Hepatocyte (in vitro differentiated cells): ENCODE results near the gene SLX4IP. TPM values are rescaled to one million over a fixed set of nuclear protein-coding genes. Genes with fewer than 3 reads are reported as not detected.
A peak's percentile ranks its signal among the peaks of the same experiment; 100 is the strongest.

Experiments
- DNase-seq: peaks from one replicate; pipeline ENCODE4 v3.0.0-alpha.2; 2016; ENCODE audit warnings: low spot score
- H2AFZ ChIP-seq: fragments of 200-600 bp; sonication (generic); 2 replicates; pipeline ENCODE4 v1.6.0; 2016; ENCODE audit warnings: antibody characterized with exemption, mild to moderate bottlenecking
- H3K27ac ChIP-seq: fragments of 200-600 bp; sonication (generic); 2 replicates; pipeline ENCODE4 v1.5.1; 2016; ENCODE audit warnings: mild to moderate bottlenecking
- H3K27me3 ChIP-seq: fragments of 200-600 bp; sonication (generic); 2 replicates; pipeline ENCODE4 v1.6.1; 2016
- H3K36me3 ChIP-seq: fragments of 200-600 bp; sonication (generic); replicated peaks from 2 replicates; pipeline ENCODE4 v1.5.1; 2016; ENCODE audit warnings: low read depth; ENCODE audit not compliant: insufficient read depth
- H3K4me1 ChIP-seq: fragments of 200-600 bp; sonication (generic); 2 replicates; pipeline ENCODE4 v1.5.1; 2016; ENCODE audit warnings: mild to moderate bottlenecking, moderate library complexity; ENCODE audit not compliant: insufficient read depth
- H3K4me2 ChIP-seq: fragments of 200-600 bp; sonication (generic); 2 replicates; pipeline ENCODE4 v1.6.0; 2016
- H3K4me3 ChIP-seq: fragments of 200-600 bp; sonication (generic); 2 replicates; pipeline ENCODE4 v1.5.1; 2016; ENCODE audit warnings: mild to moderate bottlenecking
- H3K79me2 ChIP-seq: fragments of 200-600 bp; sonication (generic); 2 replicates; pipeline ENCODE4 v1.6.0; 2017; ENCODE audit warnings: mild to moderate bottlenecking
- H3K9me2 ChIP-seq: fragments of 200-600 bp; sonication (generic); replicated peaks from 2 replicates; pipeline ENCODE4 v1.6.0; 2017; ENCODE audit warnings: mild to moderate bottlenecking; ENCODE audit not compliant: insufficient read depth
- H3K9me3 ChIP-seq: fragments of 200-600 bp; sonication (generic); 2 replicates; pipeline ENCODE4 v1.5.1; 2016; ENCODE audit warnings: low read depth, mild to moderate bottlenecking
- H4K20me1 ChIP-seq: fragments of 200-600 bp; sonication (generic); 2 replicates; pipeline ENCODE4 v1.6.0; 2016; ENCODE audit warnings: mild to moderate bottlenecking; ENCODE audit not compliant: insufficient read depth, poor library complexity, severe bottlenecking
- EZH2 ChIP-seq: fragments of 200-600 bp; sonication (generic); IDR thresholded peaks from 2 replicates; pipeline ENCODE4 v1.6.1; 2016; ENCODE audit warnings: antibody characterized with exemption, mild to moderate bottlenecking, borderline replicate concordance
- EZH2phosphoT487 ChIP-seq: fragments of 200-600 bp; sonication (generic); IDR thresholded peaks from one replicate; pipeline ENCODE4 v1.6.1; 2018; ENCODE audit warnings: antibody characterized with exemption, mild to moderate bottlenecking, low read depth, moderate library complexity; ENCODE audit not compliant: unreplicated experiment, severe bottlenecking
- WGBS: methylation state at CpG from one replicate; pipeline ENCODE4 v1.1.6; 2016; ENCODE audit warnings: low lambda C conversion rate; ENCODE audit errors: missing lambda C conversion rate; 5-methylcytosine and 5-hydroxymethylcytosine counted together
- polyA plus RNA-seq: library from polyadenylated mRNA; unstranded; fragments of >200 nt; fragmentation: Nextera tagmentation; extraction: Ambion mirVana; gene quantifications from 2 replicates; pipeline ENCODE4 v1.2.1, GENCODE V29; 2016
- total RNA-seq: library from RNA; depleted of rRNA; stranded (reverse); fragments of >200 nt; gene quantifications from 2 replicates; pipeline ENCODE4 v1.2.3, GENCODE V29; 2014
- TF ChIP-seq, protein P1 (sequence below): fragments of 200-600 bp; sonication (generic); IDR thresholded peaks from 2 replicates; pipeline ENCODE4 v1.5.1; 2016; ENCODE audit warnings: antibody characterized with exemption, mild to moderate bottlenecking; ENCODE audit not compliant: poor library complexity

The SLX4IP gene
- total and polyA plus RNA-seq, 2 experiments from 2014 or later, result 2.9 to 5.7 TPM

GRCh38 chr20:10670501-10671220 lies 235.6 kb downstream of the SLX4IP start:
- no peak overlapping the region for H2AFZ ChIP-seq
- H3K27ac ChIP-seq, result peak overlapping the region; percentile 100
- TF ChIP-seq, protein P1, sequence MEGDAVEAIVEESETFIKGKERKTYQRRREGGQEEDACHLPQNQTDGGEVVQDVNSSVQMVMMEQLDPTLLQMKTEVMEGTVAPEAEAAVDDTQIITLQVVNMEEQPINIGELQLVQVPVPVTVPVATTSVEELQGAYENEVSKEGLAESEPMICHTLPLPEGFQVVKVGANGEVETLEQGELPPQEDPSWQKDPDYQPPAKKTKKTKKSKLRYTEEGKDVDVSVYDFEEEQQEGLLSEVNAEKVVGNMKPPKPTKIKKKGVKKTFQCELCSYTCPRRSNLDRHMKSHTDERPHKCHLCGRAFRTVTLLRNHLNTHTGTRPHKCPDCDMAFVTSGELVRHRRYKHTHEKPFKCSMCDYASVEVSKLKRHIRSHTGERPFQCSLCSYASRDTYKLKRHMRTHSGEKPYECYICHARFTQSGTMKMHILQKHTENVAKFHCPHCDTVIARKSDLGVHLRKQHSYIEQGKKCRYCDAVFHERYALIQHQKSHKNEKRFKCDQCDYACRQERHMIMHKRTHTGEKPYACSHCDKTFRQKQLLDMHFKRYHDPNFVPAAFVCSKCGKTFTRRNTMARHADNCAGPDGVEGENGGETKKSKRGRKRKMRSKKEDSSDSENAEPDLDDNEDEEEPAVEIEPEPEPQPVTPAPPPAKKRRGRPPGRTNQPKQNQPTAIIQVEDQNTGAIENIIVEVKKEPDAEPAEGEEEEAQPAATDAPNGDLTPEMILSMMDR, result no peak
- TF ChIP-seq EZH2, result no peak
- TF ChIP-seq EZH2phosphoT487, result no peak
- no peaks in the 10 kb centered on the region for H3K9me2 ChIP-seq
- no peaks in the 10 kb centered on the region for H3K27me3 ChIP-seq
- H3K9me3 ChIP-seq, result no peaks in the 10 kb centered on the region
- no peaks in the 10 kb centered on the region for H3K36me3 ChIP-seq
- H3K4me1 ChIP-seq, result peaks cover 29% of the 10 kb centered on the region
- no peak for DNase-seq
- H3K4me3 ChIP-seq, result peak overlapping the region; percentile 51
- peaks cover 27% of the 10 kb centered on the region for H4K20me1 ChIP-seq
- H3K79me2 ChIP-seq, result peaks cover 76% of the 10 kb centered on the region
- 45% methylated on average over 18 of the region's 18 CpGs for WGBS
- peak overlapping the region; percentile 95 for H3K4me2 ChIP-seq

DNA sequence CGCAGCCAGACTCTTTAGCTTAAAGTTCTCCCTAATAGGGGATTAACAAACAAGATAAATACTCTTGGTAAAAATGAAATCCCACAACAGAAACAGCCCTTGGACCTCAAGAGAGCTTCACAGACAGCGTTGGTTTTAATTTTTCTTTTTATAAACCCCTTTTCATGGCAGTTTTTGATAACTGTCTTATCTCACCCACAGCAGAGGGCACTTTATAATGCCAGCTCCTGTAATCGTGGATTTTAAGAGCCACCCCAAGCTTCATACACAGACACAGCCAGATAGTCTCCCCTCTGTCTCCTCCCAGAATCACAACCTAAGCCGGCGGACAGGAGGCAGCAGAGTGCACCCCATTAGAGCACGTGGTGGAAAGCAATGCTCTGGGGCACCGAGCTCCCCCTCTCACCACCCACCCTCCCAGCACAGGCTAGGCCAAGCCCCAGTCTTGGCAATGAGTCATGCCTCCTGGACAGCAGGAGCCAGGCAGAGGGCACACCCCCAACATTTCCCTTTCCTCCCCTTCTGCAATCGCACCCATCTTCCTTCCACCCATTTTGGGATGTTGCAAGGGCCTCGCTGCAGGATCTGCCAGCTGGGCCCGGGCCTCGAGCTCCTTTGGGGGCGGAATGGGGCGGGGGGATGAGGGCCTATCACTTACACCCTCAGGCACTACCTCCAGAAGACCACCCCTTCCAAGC lies 236.3 kb downstream of the SLX4IP start:
- 5% methylated on average over 13 of the region's 13 CpGs for WGBS
- DNase-seq, result peak; percentile 93
- Histone ChIP-seq H3K4me2 (peak overlapping the region; percentile 95), H3K36me3 (no peaks in the 10 kb centered on the region), H3K27me3 (no peaks in the 10 kb centered on the region), H2AFZ (no peak overlapping the region), H3K9me3 (no peaks in the 10 kb centered on the region), H3K4me1 (peaks cover 22% of the 10 kb centered on the region), H3K4me3 (peak overlapping the region; percentile 51), H3K79me2 (peaks cover 70% of the 10 kb centered on the region), H4K20me1 (peaks cover 27% of the 10 kb centered on the region), H3K9me2 (no peaks in the 10 kb centered on the region), H3K27ac (peak overlapping the region; percentile 100)
- TF ChIP-seq, protein P1, result peak; percentile 58
- no peak for TF ChIP-seq EZH2phosphoT487

- no peaks in the 10 kb centered on the region for H3K36me3 ChIP-seq
- under 1% methylated on average over 17 of the region's 42 CpGs for WGBS
- TF ChIP-seq EZH2 (no peak), EZH2phosphoT487 (no peak)
- TF ChIP-seq, protein P1, result no peak
- peak overlapping the region; percentile 51 for H3K4me3 ChIP-seq
- H3K79me2 ChIP-seq, result peaks cover 63% of the 10 kb centered on the region
- peak; percentile 76 for DNase-seq
- peaks cover 15% of the 10 kb centered on the region for H3K4me1 ChIP-seq
- H4K20me1 ChIP-seq, result peaks cover 22% of the 10 kb centered on the region
- no peaks in the 10 kb centered on the region for H3K9me3 ChIP-seq
- H3K27ac ChIP-seq, result peak overlapping the region; percentile 100
- H3K27me3 ChIP-seq, result no peaks in the 10 kb centered on the region
- no peaks in the 10 kb centered on the region for H3K9me2 ChIP-seq
- H2AFZ ChIP-seq, result peak overlapping the region; percentile 40
- peak overlapping the region; percentile 95 for H3K4me2 ChIP-seq
Observed at GRCh38 chr20:10671919-10672623, 237.0 kb downstream of the SLX4IP start.
